Measurements from ENCODE around the gene RNF5. TPM values are rescaled to one million over a fixed set of nuclear protein-coding genes. Genes with fewer than 3 reads are reported as not detected.

RNF5 gene
- total RNA-seq, 2 experiments from 2014 or later: 40.4 to 43.3 TPM

- DNase-seq: peak; percentile 90
- Mint-ChIP-seq H3K4me1 (ENCODE audit: low read depth) (peaks cover 48% of the 10 kb centered on the region), H3K27ac (peak within 1 kb of the TSS; percentile 89), H3K27me3 (ENCODE audit: low read depth) (peaks cover 19% of the 10 kb centered on the region), H3K36me3 (ENCODE audit: low read depth) (peaks cover 11% of the 10 kb centered on the region), H3K4me3 (peak within 1 kb of the TSS; percentile 94), H3K9me3 (ENCODE audit: insufficient read depth) (no peaks in the 10 kb centered on the region)
- ATAC-seq: peak; percentile 65
- POLR2A ChIA-PET: interaction anchor here (0.9 to 1.1 kb wide), 2 partner anchors 10 to 38 kb away, joined by 3 to 5 read pairs; partner anchors contain the start of genes EGFL8 and GPSM3
- CTCF ChIA-PET: interaction anchor here (1.0 to 1.3 kb wide), 7 partner anchors 13 to 66 kb away, joined by 3 to 5 read pairs (median 4); no protein-coding TSS in a partner anchor
Measured at GRCh38 chr6:32153564-32154513, 24.4 kb upstream of the RNF5 start, which contains the start of gene PPT2. Gene PPT2 (plus strand): TSS chr6:32154141. CDS start chr6:32154595, 454 bp downstream.

GRCh38 chr6:32154514-32155161, 23.6 kb upstream of the RNF5 start:
- peaks cover 15% of the 10 kb centered on the region for H3K27me3 Mint-ChIP-seq (ENCODE audit: low read depth)
- ChIA-PET POLR2A (interaction anchor here (0.9 to 1.1 kb wide), 2 partner anchors 10 to 38 kb away, joined by 3 to 5 read pairs; partner anchors contain the start of genes EGFL8 and GPSM3), CTCF (interaction anchor here (0.7 to 1.3 kb wide), 11 partner anchors 14 to 183 kb away, joined by 3 to 5 read pairs (median 3); partner anchors contain the start of gene DXO)
- no peaks in the 10 kb centered on the region for H3K9me3 Mint-ChIP-seq (ENCODE audit: insufficient read depth)
- peaks cover 44% of the 10 kb centered on the region for H3K4me1 Mint-ChIP-seq (ENCODE audit: low read depth)
- H3K27ac Mint-ChIP-seq: peak overlapping the region; percentile 89
- DNase-seq (peak; percentile 81), ATAC-seq (peak; percentile 84)
- peak overlapping the region; percentile 94 for H3K4me3 Mint-ChIP-seq
- H3K36me3 Mint-ChIP-seq (ENCODE audit: low read depth): peaks cover 11% of the 10 kb centered on the region

- Mint-ChIP-seq H3K9me3 (ENCODE audit: insufficient read depth) (no peaks in the 10 kb centered on the region), H3K27ac (no peak overlapping the region), H3K4me3 (no peak overlapping the region), H3K27me3 (ENCODE audit: low read depth) (no peaks in the 10 kb centered on the region), H3K36me3 (ENCODE audit: low read depth) (peaks cover 11% of the 10 kb centered on the region), H3K4me1 (ENCODE audit: low read depth) (peaks cover 32% of the 10 kb centered on the region)
- ATAC-seq (no peak), DNase-seq (no peak)
- ChIA-PET CTCF (no interaction called here), POLR2A (interaction anchor here (0.6 kb wide), 1 partner anchor 40 kb away, joined by 3 read pairs; no protein-coding TSS in a partner anchor)
Measured at GRCh38 chr6:32156891-32157290, 21.3 kb upstream of the RNF5 start.

GRCh38 chr6:32158052-32158451, 20.2 kb upstream of the RNF5 start:
- H3K27ac Mint-ChIP-seq: no peak overlapping the region
- ATAC-seq (no peak), DNase-seq (no peak)
- no peaks in the 10 kb centered on the region for H3K27me3 Mint-ChIP-seq (ENCODE audit: low read depth)
- CTCF ChIA-PET: interaction anchor here (0.7 to 0.8 kb wide), 2 partner anchors 10 to 37 kb away, joined by 3 to 4 read pairs; no protein-coding TSS in a partner anchor
- H3K4me3 Mint-ChIP-seq: no peak overlapping the region
- no peaks in the 10 kb centered on the region for H3K9me3 Mint-ChIP-seq (ENCODE audit: insufficient read depth)
- peaks cover 11% of the 10 kb centered on the region for H3K36me3 Mint-ChIP-seq (ENCODE audit: low read depth)
- POLR2A ChIA-PET: no interaction called here
- peaks cover 22% of the 10 kb centered on the region for H3K4me1 Mint-ChIP-seq (ENCODE audit: low read depth)

GRCh38 chr6:32163559-32164258, 14.5 kb upstream of the RNF5 start:
- H3K4me1 Mint-ChIP-seq (ENCODE audit: low read depth): no peaks in the 10 kb centered on the region
- DNase-seq (no peak), ATAC-seq (no peak)
- no peak overlapping the region for H3K4me3 Mint-ChIP-seq
- POLR2A ChIA-PET: interaction anchor here (0.5 to 1.2 kb wide), 3 partner anchors 9 to 808 kb away, joined by 3 to 5 read pairs (median 3); no protein-coding TSS in a partner anchor
- peaks cover 20% of the 10 kb centered on the region for H3K36me3 Mint-ChIP-seq (ENCODE audit: low read depth)
- no peak overlapping the region for H3K27ac Mint-ChIP-seq
- no peaks in the 10 kb centered on the region for H3K27me3 Mint-ChIP-seq (ENCODE audit: low read depth)
- CTCF ChIA-PET: interaction anchor here (1.4 kb wide), 1 partner anchor 45 kb away, joined by 5 read pairs; no protein-coding TSS in a partner anchor
- H3K9me3 Mint-ChIP-seq (ENCODE audit: insufficient read depth): no peaks in the 10 kb centered on the region

GRCh38 chr6:32164295-32164694, 13.9 kb upstream of the RNF5 start, which contains the start of gene EGFL8:
Gene EGFL8 (plus strand): TSS chr6:32164595. CDS start chr6:32166166, 1,571 bp downstream.
- H3K27ac Mint-ChIP-seq: no peak within 1 kb of the TSS
- H3K4me1 Mint-ChIP-seq (ENCODE audit: low read depth): no peaks in the 10 kb centered on the region
- POLR2A ChIA-PET: interaction anchor here (0.5 to 1.2 kb wide), 4 partner anchors 10 to 808 kb away, joined by 3 to 5 read pairs (median 3); no protein-coding TSS in a partner anchor
- CTCF ChIA-PET: interaction anchor here (1.4 kb wide), 1 partner anchor 46 kb away, joined by 5 read pairs; no protein-coding TSS in a partner anchor
- no peak within 1 kb of the TSS for H3K4me3 Mint-ChIP-seq
- no peak for ATAC-seq
- H3K27me3 Mint-ChIP-seq (ENCODE audit: low read depth): no peaks in the 10 kb centered on the region
- no peak for DNase-seq
- H3K9me3 Mint-ChIP-seq (ENCODE audit: insufficient read depth): no peaks in the 10 kb centered on the region
- H3K36me3 Mint-ChIP-seq (ENCODE audit: low read depth): peaks cover 23% of the 10 kb centered on the region

- POLR2A ChIA-PET: interaction anchor here (1.7 kb wide), 1 partner anchor 10 kb away, joined by 6 read pairs; the partner anchor contains the start of gene AGPAT1
- Mint-ChIP-seq H3K9me3 (ENCODE audit: insufficient read depth) (no peaks in the 10 kb centered on the region), H3K36me3 (ENCODE audit: low read depth) (peaks cover 40% of the 10 kb centered on the region), H3K27ac (no peak overlapping the region), H3K4me3 (no peak overlapping the region), H3K4me1 (ENCODE audit: low read depth) (no peaks in the 10 kb centered on the region), H3K27me3 (ENCODE audit: low read depth) (no peaks in the 10 kb centered on the region)
- ATAC-seq (no peak), DNase-seq (no peak)
- CTCF ChIA-PET: no interaction called here
Measured at GRCh38 chr6:32166411-32167061, 11.7 kb upstream of the RNF5 start.

- ATAC-seq (no peak), DNase-seq (no peak)
- no peaks in the 10 kb centered on the region for H3K9me3 Mint-ChIP-seq (ENCODE audit: insufficient read depth)
- ChIA-PET POLR2A (interaction anchor here (0.7 kb wide), 1 partner anchor 1566 kb away, joined by 4 read pairs; no protein-coding TSS in a partner anchor), CTCF (no interaction called here)
- H3K36me3 Mint-ChIP-seq (ENCODE audit: low read depth): peaks cover 40% of the 10 kb centered on the region
- no peak overlapping the region for H3K4me3 Mint-ChIP-seq
- peak overlapping the region; percentile 5 for H3K27ac Mint-ChIP-seq
- no peaks in the 10 kb centered on the region for H3K27me3 Mint-ChIP-seq (ENCODE audit: low read depth)
- H3K4me1 Mint-ChIP-seq (ENCODE audit: low read depth): no peaks in the 10 kb centered on the region
Measured at GRCh38 chr6:32167154-32167760, 10.9 kb upstream of the RNF5 start.

- H3K9me3 Mint-ChIP-seq (ENCODE audit: insufficient read depth): no peaks in the 10 kb centered on the region
- H3K4me3 Mint-ChIP-seq: no peak overlapping the region
- peaks cover 40% of the 10 kb centered on the region for H3K36me3 Mint-ChIP-seq (ENCODE audit: low read depth)
- peak overlapping the region; percentile 5 for H3K27ac Mint-ChIP-seq
- POLR2A ChIA-PET: interaction anchor here (0.6 to 0.7 kb wide), 2 partner anchors 8 to 1567 kb away, joined by 3 to 4 read pairs; no protein-coding TSS in a partner anchor
- DNase-seq: no peak
- no peaks in the 10 kb centered on the region for H3K27me3 Mint-ChIP-seq (ENCODE audit: low read depth)
- H3K4me1 Mint-ChIP-seq (ENCODE audit: low read depth): peaks cover 4% of the 10 kb centered on the region
- no peak for ATAC-seq
- CTCF ChIA-PET: no interaction called here
Measured at GRCh38 chr6:32167761-32168262, 10.4 kb upstream of the RNF5 start.

GRCh38 chr6:32168350-32168749, 9.9 kb upstream of the RNF5 start:
- ATAC-seq (no peak), DNase-seq (no peak)
- ChIA-PET POLR2A (interaction anchor here (0.6 kb wide), 1 partner anchor 8 kb away, joined by 3 read pairs; no protein-coding TSS in a partner anchor), CTCF (interaction anchor here (1.2 kb wide), 1 partner anchor 16 kb away, joined by 3 read pairs; the partner anchor contains the start of gene PRRT1)
- Mint-ChIP-seq H3K36me3 (ENCODE audit: low read depth) (peaks cover 40% of the 10 kb centered on the region), H3K9me3 (ENCODE audit: insufficient read depth) (no peaks in the 10 kb centered on the region), H3K4me3 (no peak overlapping the region), H3K4me1 (ENCODE audit: low read depth) (peaks cover 10% of the 10 kb centered on the region), H3K27me3 (ENCODE audit: low read depth) (no peaks in the 10 kb centered on the region), H3K27ac (no peak overlapping the region)

All from activated CD8-positive, alpha-beta T cell treated with anti-CD3 and anti-CD28 coated beads, Interleukin-2, amount 10 ng/mL, durations not matched to agents 7 days and 5 days (primary cell).